HG02938 (cell line): Measurements from ENCODE around the gene RRM1.
"Not testable (repeated sequence)": the region's sequence is repeated elsewhere in the genome, so short reads cannot be mapped to it uniquely, and the experiment has no call there.

ENCODE experiments used
- ATAC-seq: cut with Tn5 transposase; IDR thresholded peaks from one replicate; pipeline ENCODE4 v1.9.1; 2021; ENCODE audit warnings: mild to moderate bottlenecking, moderate library complexity; ENCODE audit not compliant: unreplicated experiment

The RRM1 gene

DNA sequence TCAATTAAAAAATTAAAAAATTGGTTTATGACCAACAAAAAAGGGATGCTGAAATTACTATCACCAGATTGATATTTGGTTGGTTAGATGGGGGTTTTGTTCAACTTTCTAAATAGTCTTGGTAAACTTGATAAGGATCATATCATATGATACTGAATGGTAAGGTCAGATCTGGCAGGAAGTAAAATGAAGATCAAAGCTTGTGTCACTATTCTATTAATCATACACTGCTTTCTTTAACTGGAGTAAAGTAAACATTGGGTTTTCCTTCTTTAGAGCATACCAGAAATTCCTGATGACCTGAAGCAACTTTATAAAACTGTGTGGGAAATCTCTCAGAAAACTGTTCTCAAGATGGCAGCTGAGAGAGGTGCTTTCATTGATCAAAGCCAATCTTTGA, 40.2 kb downstream of the RRM1 start:
- ATAC-seq = no peak

DNA sequence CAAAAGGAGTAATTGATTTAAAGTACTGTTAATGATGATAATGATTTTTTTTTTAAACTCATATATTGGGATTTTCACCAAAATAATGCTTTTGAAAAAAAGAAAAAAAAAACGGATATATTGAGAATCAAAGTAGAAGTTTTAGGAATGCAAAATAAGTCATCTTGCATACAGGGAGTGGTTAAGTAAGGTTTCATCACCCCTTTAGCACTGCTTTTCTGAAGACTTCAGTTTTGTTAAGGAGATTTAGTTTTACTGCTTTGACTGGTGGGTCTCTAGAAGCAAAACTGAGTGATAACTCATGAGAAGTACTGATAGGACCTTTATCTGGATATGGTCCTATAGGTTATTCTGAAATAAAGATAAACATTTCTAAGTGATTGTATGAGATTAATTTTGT, 43.9 kb downstream of the RRM1 start:
- no peak for ATAC-seq

DNA sequence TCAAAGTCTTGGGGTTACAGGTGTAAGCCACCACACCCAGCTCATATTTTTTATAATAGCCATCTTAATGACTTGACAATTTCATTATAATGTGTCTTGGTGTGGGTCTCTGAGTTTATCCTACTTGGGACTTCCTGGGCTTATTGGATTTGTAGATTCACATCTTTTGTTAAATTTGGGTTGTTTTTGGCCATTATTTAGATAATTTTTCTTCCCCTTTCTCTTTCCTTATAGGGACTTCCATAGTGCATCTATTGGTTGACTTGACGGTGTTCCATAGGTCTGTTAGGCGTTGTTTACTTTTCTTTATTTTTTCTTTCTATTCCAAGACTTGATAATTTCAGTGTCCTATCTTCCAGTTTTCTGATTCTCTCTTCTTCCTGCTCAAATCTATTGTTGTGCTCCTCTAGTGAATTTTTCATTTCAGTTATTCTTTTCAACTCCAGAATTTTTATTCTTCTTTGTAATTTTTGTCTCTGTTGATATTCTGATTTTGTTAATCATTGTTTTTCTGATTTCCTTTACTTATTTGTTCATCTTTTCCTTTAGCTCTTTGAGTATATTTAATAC, 45.6 kb downstream of the RRM1 start:
- ATAC-seq = no peak

DNA sequence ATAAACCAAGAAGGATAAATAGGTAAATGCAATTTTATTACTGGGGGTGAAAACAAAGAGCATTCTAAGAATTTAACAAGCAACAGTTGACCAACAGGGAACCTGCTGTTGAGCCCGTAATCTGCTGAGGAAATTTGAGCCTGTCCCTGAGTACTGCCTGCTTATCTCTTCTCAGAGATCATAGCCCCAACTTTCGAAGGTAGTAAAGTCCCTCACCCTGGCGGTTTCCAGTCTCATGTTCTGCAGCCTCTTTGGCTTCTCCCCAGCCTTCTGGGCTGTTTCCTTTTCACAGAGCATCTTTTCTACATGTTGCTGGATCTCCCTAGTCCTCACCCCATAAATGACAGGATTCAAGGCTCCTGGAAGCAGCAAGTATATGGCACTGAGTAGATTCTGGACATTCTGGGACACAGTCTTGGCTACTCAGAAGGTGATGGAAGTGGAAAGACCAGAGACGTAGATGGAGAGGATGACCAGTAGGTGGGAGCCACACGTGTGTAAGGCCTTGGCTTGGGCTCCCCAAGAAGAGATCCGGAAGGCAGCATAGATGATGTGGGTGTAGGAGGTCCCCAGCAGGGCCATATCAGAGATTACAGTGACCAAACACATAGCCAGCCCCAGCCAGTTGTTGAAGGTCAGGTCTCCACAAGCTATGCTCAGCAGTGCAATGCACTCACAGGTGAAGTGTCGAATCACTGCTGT, 51.6 kb downstream of the RRM1 start:
- ATAC-seq = no peak

DNA sequence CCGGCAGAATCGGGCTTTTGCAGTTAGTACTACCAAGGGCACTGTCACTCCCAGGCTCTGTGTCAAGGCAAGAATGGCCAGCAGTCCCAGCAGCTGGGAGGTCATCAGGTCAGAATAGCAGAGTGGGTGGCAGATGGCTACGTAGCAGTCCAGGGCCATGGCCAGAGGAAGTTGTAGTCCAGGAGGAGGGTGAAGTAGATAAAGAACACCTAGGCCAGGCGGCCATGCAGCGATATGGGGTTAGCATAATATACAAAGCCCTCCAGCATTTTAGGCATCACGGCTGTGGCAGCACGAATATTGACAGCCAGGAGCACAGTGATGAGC, 52.1 kb downstream of the RRM1 start:
- ATAC-seq = no peak

DNA sequence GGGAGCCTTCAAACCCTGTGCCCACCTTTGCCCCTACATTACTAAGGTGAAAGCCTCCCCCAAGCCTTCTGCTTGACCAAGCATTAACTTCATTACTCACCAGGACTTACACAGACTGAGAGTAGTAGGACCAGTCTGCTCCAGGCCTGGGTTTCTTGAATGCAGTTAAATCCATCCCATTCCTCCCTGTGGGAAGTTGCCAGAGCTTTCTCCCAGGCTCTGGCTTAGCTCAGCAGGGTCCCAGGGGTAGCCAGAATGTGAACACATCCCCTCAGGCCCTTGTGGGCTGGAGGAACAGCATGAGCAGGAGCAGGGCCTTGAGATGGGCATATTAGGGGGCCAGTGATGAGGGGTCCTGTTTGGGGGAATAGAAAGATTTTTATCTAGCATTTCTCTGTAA, 59.9 kb downstream of the RRM1 start:
- ATAC-seq = no peak

DNA sequence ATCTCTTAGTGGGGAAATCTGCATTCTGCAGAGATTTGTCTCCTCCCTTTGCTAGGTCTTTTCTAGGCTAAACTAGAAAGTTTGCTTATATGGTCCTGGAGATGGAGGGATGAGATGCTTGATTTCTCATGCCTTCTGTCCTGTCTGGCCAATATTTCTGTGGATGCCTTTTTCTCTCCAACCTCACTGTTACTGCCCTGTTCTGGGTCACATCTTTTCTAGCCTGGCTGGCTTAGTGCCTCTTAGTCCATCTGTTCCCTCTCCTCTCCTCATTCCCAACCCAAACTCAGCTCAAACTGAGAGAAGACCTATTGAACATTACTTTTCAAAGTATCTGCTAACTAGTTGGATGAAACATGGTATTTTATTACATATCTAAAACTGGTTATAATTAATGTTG, 62.0 kb downstream of the RRM1 start:
- ATAC-seq = no peak

DNA sequence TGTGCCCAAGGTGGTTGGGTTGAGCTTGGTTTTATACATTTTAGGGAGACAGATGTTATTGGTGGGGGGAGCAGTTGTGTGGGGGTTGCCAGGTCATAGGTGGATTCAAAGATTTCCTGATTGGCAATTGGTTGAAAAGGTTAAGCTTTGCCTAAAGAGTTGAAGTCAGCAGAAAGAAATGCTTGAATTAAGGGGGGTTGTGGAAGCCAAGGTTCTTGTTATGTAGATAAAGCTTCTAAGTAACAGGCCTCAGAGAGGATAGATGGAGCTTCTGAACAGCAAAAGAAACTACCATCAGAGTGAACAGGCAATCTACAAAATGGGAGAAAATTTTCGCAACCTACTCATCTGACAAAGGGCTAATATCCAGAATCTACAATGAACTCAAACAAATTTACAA, 64.2 kb downstream of the RRM1 start:
- ATAC-seq = not testable (repeated sequence)

DNA sequence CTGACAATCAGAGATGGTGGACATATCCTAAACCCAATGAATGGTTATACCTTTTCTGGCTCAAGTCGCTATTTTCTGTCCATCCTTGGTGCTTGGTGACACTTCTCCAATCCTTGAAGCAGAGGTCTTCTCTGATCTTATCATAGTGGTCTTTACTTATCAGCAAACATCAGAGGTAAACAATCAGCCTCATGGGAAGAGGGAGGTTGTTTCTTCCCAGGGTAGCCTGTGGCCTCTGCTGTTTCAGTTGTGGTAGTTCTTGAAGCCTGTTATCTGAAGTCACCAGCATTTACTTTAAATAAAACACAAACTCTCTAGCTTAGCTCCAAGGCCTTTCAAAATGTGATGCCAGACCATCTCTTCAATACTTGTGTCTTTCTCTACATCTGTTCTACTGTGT, 66.7 kb downstream of the RRM1 start:
- no peak for ATAC-seq

DNA sequence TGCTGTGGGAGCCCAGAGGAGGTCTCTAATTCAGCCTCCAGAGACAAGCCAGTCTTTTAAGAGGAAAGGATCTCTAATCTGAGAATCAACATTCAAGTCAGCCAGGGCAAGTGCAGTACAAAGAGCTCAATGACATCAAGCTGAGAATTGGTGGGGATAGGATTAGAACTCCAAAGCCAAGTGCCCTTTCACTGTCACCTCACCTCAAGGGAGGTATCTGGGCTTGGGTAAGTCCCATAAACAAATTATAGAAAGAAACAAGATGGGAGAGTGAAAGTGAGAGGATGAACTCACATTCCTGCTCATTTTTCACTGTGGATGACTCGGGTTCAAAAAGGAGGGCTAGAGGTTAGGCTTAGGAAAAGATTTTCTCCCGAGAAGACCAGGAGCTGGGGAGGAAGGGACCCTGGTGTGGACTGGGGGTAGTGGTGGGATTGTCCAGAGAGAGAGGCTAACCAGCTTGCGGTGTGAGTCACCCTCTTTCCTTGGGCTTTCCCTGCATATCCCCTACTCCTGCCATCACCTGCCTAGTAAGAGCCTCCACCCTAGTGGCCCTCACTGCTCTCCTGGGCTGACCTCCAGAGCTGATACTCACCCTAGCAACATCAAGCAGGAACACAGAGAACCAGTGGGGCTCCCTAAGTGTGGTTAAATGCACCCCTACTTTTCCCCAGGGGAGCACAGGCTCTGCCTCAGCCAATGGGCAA, 70.4 kb downstream of the RRM1 start:
- no peak for ATAC-seq

DNA sequence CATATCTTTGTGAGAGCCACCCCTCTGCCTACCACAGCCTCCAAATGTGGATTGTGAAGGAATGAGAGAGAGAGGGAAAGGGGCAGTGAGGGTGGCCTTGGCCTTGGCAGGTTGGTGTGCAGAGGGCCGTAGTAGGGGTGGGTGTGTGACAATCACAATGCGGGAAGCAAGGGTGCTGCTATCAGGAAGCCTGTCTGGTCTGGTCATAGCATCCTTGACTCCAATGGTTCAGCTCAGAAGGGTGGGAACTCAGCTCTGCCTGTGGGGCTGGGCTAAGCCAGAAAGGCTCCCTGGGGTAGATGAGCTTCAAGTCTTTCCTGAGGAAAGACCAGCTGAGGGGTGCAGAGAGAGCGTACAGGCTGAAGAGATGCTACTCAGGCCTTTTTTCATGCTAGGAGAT, 72.7 kb downstream of the RRM1 start:
- no peak for ATAC-seq

DNA sequence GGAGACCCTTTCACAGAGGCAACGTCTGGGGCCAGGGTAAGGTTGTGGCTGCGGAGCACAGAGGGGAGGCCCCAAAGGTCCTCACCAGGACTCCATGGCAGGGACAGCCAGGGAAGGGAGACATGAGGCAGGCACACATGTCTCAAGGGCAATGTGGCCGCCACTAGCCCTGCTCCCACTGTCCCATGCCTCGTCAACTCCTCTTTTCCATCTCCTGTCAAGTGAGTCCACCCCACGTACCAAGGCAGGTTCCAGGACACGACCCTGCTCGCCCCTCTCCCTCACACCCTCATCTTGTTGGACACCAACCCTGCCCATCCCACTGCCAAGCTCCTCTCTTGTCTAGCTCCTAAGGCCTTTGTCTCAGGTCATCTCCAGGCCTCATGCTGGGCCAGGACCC, 73.2 kb downstream of the RRM1 start:
- ATAC-seq = no peak

DNA sequence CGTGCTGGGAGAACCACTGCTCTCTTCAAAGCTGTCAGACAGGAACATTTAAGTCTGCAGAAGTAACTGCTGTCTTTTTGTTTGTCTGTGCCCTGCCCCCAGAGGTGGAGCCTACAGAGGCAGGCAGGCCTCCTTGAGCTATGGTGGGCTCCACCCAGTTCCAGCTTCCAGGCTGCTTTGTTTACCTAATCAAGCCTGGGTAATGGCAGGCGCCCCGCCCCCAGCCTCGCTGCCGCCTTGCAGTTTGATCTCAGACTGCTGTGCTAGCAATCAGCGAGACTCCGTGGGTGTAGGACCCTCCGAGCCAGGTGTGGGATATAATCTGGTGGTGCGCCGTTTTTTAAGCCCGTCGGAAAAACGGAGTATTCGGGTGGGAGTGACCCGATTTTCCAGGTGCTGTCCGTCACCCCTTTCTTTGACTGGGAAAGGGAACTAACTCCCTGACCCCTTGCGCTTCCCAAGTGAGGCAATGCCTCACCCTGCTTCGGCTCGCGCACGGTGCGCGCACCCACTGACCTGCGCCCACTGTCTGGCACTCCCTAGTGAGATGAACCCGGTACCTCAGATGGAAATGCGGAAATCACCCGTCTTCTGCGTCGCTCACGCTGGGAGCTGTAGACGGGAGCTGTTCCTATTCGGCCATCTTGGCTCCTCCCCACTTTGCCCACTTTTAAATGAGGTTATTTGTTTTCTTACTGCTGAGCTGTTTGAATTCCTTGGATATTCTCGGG, 81.2 kb downstream of the RRM1 start:
- ATAC-seq = not testable (repeated sequence)

DNA sequence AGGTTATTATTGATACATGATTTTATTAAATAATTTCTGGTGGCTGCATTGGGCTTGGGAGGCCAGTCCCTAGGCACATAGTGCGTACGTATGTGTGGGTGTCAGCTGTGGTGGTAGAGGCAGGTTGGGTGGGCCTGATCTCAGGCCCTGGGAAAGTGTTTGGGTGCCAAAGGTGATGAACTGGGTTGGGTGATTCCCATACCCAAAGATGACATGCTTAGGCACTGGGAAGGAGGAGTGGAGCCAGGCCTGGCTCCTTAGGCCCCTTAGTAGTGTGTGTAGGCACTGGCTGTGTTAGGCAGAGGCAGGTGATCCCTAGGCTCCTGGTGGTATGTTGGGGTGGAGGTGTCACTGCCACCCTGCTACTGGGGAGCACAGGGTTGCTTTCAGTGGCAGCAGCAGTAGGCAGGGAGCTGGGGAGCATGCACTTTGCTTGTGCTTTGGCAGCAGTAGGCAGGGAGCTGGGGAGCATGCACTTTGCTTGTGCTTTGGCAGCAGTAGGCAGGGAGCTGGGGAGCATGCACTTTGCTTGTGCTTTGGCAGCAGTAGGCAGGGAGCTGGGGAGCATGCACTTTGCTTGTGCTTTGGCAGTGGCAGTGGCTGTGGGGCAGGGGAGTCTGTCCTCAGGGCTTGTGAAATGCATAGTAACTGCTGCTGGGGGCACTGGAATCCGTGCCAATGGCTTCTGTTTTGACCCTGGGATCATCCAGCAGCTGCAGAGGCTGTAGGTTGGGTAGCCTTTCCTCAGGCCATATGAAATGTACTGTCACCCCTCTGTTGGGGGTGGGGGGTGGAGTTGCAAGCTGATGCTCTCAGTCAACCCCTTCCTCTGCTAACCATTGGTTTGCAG, 84.4 kb downstream of the RRM1 start:
- no peak for ATAC-seq

DNA sequence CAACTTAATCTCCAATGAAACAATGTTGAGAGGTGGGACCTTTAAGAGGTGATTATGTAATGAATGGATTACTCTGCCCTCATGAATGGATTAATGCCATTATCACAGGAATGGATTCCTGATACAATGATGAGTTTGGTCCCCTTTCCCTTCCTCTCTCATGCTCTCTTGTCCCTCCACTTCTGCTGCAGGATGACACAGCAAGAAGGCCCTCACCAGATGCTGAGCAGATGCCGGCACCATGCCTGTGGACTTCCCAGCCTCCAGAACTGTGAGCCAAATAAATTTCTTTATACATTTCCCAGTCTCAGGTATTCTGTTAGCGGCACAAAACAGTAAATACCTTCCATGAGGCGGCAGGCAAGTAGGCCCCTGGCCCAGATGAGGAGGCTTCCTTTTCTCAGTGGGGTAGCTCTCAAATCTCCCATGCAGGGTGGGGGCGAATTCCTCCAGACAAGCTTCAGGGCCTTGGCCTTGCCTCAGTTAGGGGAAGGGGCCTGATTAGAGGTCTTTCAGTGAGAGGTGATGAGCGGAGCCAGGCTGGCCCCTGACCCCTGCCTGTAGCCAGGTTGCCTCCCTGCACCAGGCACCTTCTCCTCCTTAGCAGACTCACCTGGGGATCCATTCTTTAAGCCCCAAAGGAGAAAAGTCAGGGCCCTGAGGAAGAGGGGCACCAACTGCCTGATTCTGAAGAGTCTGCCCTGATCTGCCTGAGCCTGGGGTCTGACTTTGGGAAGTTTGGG, 86.0 kb downstream of the RRM1 start:
- no peak for ATAC-seq

DNA sequence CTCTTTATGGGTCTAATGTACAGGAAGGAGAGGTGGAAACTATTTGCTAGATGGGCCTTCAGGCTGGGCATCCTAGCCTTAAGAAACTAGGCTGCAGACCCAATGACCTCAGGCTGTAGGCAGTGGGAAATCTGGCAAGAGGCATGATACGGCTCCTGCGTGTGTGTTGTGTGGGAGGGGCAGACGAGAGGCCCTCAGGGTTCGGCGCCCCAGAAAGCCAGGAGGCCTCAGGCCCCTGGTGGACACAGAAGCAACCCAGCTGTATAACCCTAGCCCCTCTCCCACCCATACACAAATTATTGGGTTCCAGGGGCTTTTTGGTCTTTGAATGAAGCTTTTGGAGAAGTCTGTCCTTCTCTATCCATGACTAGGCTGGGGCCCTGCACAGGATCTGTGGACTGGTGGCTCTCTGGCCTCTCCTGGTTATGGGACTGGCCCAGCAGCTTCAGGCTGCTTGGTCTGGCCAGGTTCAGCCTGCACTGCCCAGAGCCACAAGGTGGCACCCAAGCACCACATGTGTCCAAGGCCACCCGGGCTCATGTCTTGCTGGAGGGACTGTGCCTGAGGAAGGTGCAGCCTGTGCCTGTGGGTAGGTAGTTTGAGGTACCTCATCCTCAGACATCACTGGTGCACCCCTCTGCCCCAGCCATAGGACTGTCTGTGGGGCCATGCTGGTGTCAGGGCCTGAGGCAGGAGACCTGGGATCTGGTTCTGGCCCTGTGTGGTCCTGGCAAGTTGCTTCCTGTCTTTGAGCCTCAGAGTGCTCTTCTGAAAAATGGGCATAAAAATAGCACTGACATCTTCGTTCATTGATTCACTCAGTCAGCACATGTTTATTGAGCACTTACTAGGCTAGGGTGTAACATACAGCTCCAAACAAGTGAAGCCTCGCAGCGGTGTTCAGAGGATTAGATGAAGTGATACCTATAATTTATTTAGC, 87.5 kb downstream of the RRM1 start:
- no peak for ATAC-seq

DNA sequence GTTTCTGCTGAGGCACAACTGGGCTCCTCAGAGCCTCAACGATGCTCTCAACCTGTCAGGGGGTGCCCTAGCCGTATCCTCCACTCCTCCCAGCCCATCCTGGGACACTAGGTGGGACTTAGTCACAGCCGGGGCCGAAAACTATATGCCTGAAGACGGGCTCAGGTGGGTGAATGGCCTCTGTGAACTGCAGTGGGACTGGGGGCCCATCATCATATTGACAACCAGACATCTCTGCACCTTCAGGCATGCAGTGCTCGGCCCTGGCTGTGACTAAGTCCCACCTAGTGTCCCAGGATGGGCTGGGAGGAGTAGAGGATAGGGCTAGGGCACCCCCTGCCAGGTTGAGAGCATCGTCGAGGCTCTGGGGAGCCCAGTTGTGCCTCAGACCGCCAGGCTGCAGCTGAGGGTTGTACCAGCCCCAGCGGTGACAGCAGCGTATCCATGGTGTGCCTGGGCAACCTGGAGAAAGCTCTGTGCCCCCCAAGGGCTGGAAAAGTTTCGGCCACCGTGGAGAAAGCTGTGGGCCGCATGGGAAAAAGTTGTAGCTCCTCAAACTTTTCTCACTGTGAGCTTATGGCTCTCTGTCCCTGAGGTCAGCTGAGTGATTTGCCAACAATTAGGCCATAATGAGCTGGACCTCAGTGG, 88.9 kb downstream of the RRM1 start:
- ATAC-seq = no peak

DNA sequence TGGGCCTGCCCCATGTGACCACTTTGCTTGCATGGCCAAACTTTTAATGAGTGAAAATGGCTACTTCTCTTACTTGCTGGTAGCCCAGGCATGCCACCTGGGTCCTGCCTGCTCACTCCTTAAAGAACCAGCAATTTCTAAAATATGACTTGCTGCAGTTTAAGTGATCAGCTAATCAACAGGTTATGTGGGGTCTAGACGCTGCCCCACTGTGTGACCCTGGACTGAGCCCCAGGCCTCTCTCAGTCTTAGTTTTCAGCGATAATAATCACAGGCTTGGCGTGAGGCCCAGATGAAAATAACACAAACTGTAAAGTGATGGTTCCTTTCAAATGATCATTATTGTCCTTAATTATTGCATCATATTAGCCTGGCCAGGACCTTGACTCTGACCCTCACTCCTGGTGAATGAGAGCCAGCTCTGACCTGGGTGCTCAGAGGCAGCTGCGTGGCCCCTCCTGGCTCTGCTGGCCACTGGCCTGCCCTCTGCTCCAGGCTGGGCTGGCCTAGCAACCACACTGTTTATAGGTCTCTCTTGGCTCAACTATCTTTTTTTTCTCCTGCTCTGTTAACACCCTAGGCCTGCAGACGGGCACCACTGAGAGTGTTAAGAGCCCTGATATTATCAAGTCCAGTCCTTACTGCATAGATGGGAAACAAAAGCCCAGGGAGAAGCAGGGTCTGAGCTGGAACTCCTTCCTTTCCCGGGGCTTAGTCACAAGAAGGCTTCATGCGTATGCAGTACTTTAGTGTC, 89.7 kb downstream of the RRM1 start:
- no peak for ATAC-seq
